GM23338 (cell line): ENCODE results near the gene MYH13. TPM values are rescaled to one million over a fixed set of nuclear protein-coding genes. Genes with fewer than 3 reads are reported as not detected.

Experiments used
- ATAC-seq: fragments of 200-7000 bp; cut with Tn5 transposase; 3 replicates; pipeline ENCODE4 v1.9.1; 2020
- DNase-seq: peaks from one replicate; pipeline ENCODE4 v3.0.0-alpha.2; 2015; ENCODE audit warnings: low spot score
- H2AFZ ChIP-seq: fragments of 200-600 bp; sonication (generic); 2 replicates; pipeline ENCODE4 v1.8.0; 2016; ENCODE audit warnings: antibody characterized with exemption, mild to moderate bottlenecking, moderate library complexity
- H3F3A ChIP-seq: fragments of 200-600 bp; sonication (generic); replicated peaks from 2 replicates; pipeline ENCODE4 v1.8.0; 2017; ENCODE audit warnings: antibody characterized with exemption, mixed run types, low read depth
- H3K27ac ChIP-seq: fragments of 200-600 bp; sonication (generic); 2 replicates; pipeline ENCODE4 v1.6.1; 2016; ENCODE audit warnings: low read depth
- H3K27me3 ChIP-seq: fragments of 200-600 bp; sonication (generic); 2 replicates; pipeline ENCODE4 v1.8.0; 2016; ENCODE audit warnings: mild to moderate bottlenecking, mixed run types, moderate library complexity; ENCODE audit not compliant: insufficient read depth
- H3K36me3 ChIP-seq: fragments of 200-600 bp; sonication (generic); 2 replicates; pipeline ENCODE4 v1.8.0; 2016; ENCODE audit warnings: mild to moderate bottlenecking; ENCODE audit not compliant: insufficient read depth
- H3K4me1 ChIP-seq: fragments of 200-600 bp; sonication (generic); 2 replicates; pipeline ENCODE4 v1.8.0; 2016; ENCODE audit warnings: mild to moderate bottlenecking, moderate library complexity; ENCODE audit not compliant: insufficient read depth
- H3K4me2 ChIP-seq: fragments of 200-600 bp; sonication (generic); 2 replicates; pipeline ENCODE4 v1.7.1; 2017; ENCODE audit warnings: mixed run types
- H3K4me3 ChIP-seq: fragments of 200-600 bp; sonication (generic); 2 replicates; pipeline ENCODE4 v1.6.1; 2016; ENCODE audit warnings: mixed run types
- H3K79me2 ChIP-seq: fragments of 200-600 bp; sonication (generic); replicated peaks from 2 replicates; pipeline ENCODE4 v1.8.0; 2017; ENCODE audit warnings: mild to moderate bottlenecking; ENCODE audit not compliant: insufficient read depth
- H3K9me2 ChIP-seq: fragments of 200-600 bp; sonication (generic); 2 replicates; pipeline ENCODE4 v1.8.0; 2017; ENCODE audit not compliant: insufficient read depth
- H4K20me1 ChIP-seq: fragments of 200-600 bp; sonication (generic); replicated peaks from 2 replicates; pipeline ENCODE4 v1.8.0; 2017; ENCODE audit warnings: mild to moderate bottlenecking; ENCODE audit not compliant: insufficient read depth
- H3K27ac Mint-ChIP-seq: 2 replicates; pipeline ENCODE4 v1.8.0; 2020; ENCODE audit warnings: inconsistent platforms, mild to moderate bottlenecking, moderate library complexity, mixed read lengths
- H3K27me3 Mint-ChIP-seq: 3 replicates; pipeline ENCODE4 v1.8.0; 2022; ENCODE audit warnings: low read depth, mild to moderate bottlenecking, moderate library complexity, mixed read lengths, inconsistent platforms; ENCODE audit not compliant: insufficient read depth, poor library complexity
- H3K36me3 Mint-ChIP-seq: 3 replicates; pipeline ENCODE4 v1.8.0; 2021; ENCODE audit warnings: low read depth, mild to moderate bottlenecking, inconsistent platforms, moderate library complexity, mixed read lengths
- H3K4me1 Mint-ChIP-seq: 3 replicates; pipeline ENCODE4 v1.8.0; 2020; ENCODE audit warnings: mild to moderate bottlenecking, inconsistent platforms, mixed read lengths
- H3K4me3 Mint-ChIP-seq: 3 replicates; pipeline ENCODE4 v1.8.0; 2021; ENCODE audit warnings: moderate library complexity, mild to moderate bottlenecking, inconsistent platforms, mixed read lengths
- H3K9me3 Mint-ChIP-seq: 3 replicates; pipeline ENCODE4 v1.8.0; 2020; ENCODE audit warnings: moderate library complexity, mild to moderate bottlenecking, inconsistent platforms, mixed read lengths
- CREB1 ChIP-seq: fragments of 250-450 bp; sonication (Bioruptor Pico); IDR thresholded peaks from 2 replicates; pipeline ENCODE4 v1.5.0; 2020; ENCODE audit warnings: low read depth, mild to moderate bottlenecking, moderate library complexity
- CTCF ChIP-seq, 2 experiments: fragments of 200-600 bp in 1 of 2; sonication (generic) in 1 of 2; conservative IDR thresholded peaks; 2 replicates each; pipeline versions ENCODE4 v1.5.1 to v1.6.1; 2016 to 2017; ENCODE audit warnings: antibody characterized with exemption in 2 of 2, low read depth in 2 of 2, mild to moderate bottlenecking in 2 of 2, moderate library complexity in 1 of 2
- ETS1 ChIP-seq: IDR thresholded peaks from 2 replicates; pipeline ENCODE4 v1.6.1; 2016; ENCODE audit warnings: antibody characterized with exemption
- EZH2 ChIP-seq: fragments of 200-600 bp; sonication (generic); IDR thresholded peaks from one replicate; pipeline ENCODE4 v1.8.0; 2017; ENCODE audit warnings: antibody characterized with exemption, mild to moderate bottlenecking, low read depth; ENCODE audit not compliant: unreplicated experiment
- EZH2phosphoT487 ChIP-seq: fragments of 200-600 bp; sonication (generic); IDR thresholded peaks from one replicate; pipeline ENCODE4 v1.8.1; 2018; ENCODE audit warnings: antibody characterized with exemption; ENCODE audit not compliant: unreplicated experiment
- JUNB ChIP-seq: IDR thresholded peaks from one replicate; pipeline ENCODE4 v1.6.1; 2016; ENCODE audit warnings: antibody characterized with exemption; ENCODE audit not compliant: unreplicated experiment
- NANOG ChIP-seq: IDR thresholded peaks from 2 replicates; pipeline ENCODE4 v1.6.1; 2016; ENCODE audit warnings: antibody characterized with exemption, borderline replicate concordance
- POLR2AphosphoS5 ChIP-seq: IDR thresholded peaks from 2 replicates; pipeline ENCODE4 v1.6.1; 2016; ENCODE audit warnings: antibody characterized with exemption, low read depth
- REST ChIP-seq: IDR thresholded peaks from one replicate; pipeline ENCODE4 v1.6.1; 2018; ENCODE audit warnings: antibody characterized with exemption; ENCODE audit not compliant: unreplicated experiment
- STAT1 ChIP-seq: IDR thresholded peaks from one replicate; pipeline ENCODE4 v1.6.1; 2016; ENCODE audit warnings: antibody characterized with exemption; ENCODE audit not compliant: unreplicated experiment
- ZNF114 ChIP-seq: fragments of 250-450 bp; sonication (Bioruptor Pico); IDR thresholded peaks from 2 replicates; pipeline ENCODE4 v1.5.0; 2020; ENCODE audit warnings: mild to moderate bottlenecking, moderate library complexity
- ZNF331 ChIP-seq: fragments of 250-450 bp; sonication (Bioruptor Pico); IDR thresholded peaks from 2 replicates; pipeline ENCODE4 v1.5.0; 2020; ENCODE audit warnings: low read depth, mild to moderate bottlenecking, moderate library complexity
- ZNF462 ChIP-seq: fragments of 250-450 bp; sonication (Bioruptor Pico); IDR thresholded peaks from 2 replicates; pipeline ENCODE4 v1.5.0; 2020; ENCODE audit warnings: mild to moderate bottlenecking, moderate library complexity
- polyA plus RNA-seq: library from polyadenylated mRNA; unstranded; fragments of >200 nt; fragmentation: Nextera tagmentation; extraction: Ambion mirVana; gene quantifications from 2 replicates; pipeline ENCODE4 v1.2.1, GENCODE V29; 2016
- total RNA-seq: library from RNA; depleted of rRNA; stranded (reverse); fragments of >200 nt; shearing (Covaris generic); gene quantifications from 2 replicates; pipeline ENCODE4 v1.2.3, GENCODE V29; 2014

The MYH13 gene
- total and polyA plus RNA-seq, 2 experiments from 2014 or later: not detected

GRCh38 chr17:10337136-10337535, 35.7 kb downstream of the MYH13 start:
- Histone ChIP-seq H3K79me2 (no peaks in the 10 kb centered on the region), H4K20me1 (no peaks in the 10 kb centered on the region), H3K4me1 (peaks cover 11% of the 10 kb centered on the region; the same call in 1 of the 2 replicates), H3F3A (no peaks in the 10 kb centered on the region), H3K27me3 (no peaks in the 10 kb centered on the region), H3K9me2 (no peaks in the 10 kb centered on the region; the same call in 1 of the 2 replicates), H3K4me2 (no peak overlapping the region), H2AFZ (peak overlapping the region; percentile 94; the same call in 1 of the 2 replicates), H3K27ac (no peak overlapping the region), H3K36me3 (no peaks in the 10 kb centered on the region), H3K4me3 (no peak overlapping the region)
- no peak overlapping the region for H3K27ac Mint-ChIP-seq
- no peak for DNase-seq
- H3K27me3 Mint-ChIP-seq: peaks cover 10% of the 10 kb centered on the region
- no peak for ATAC-seq
- no peaks in the 10 kb centered on the region; the same call in 2 of the 3 replicates for H3K9me3 Mint-ChIP-seq
- H3K4me1 Mint-ChIP-seq: peaks cover 12% of the 10 kb centered on the region
- no peak overlapping the region for H3K4me3 Mint-ChIP-seq
- H3K36me3 Mint-ChIP-seq: no peaks in the 10 kb centered on the region
- TF ChIP-seq ZNF331 (CRISPR knock-in tag) (no peak), NANOG (no peak), JUNB (no peak), ZNF462 (CRISPR knock-in tag) (no peak), POLR2AphosphoS5 (no peak), CTCF (conservative IDR thresholded peaks at IDR 0.05; ENCODE audit: low read depth in 2 of 2) (no peak), EZH2 (no peak), CREB1 (no peak), ETS1 (no peak), REST (no peak), EZH2phosphoT487 (no peak), ZNF114 (CRISPR knock-in tag) (no peak), STAT1 (no peak)
